Muscle layer of colon (tissue), 2 donors: Measurements from ENCODE around the gene RADIL.

ENCODE experiments used
- H3K27ac ChIP-seq: one replicate; pipeline ENCODE4 v1.7.0; 2013; ENCODE audit warnings: low read depth, mild to moderate bottlenecking, low read length, moderate library complexity
- H3K27me3 ChIP-seq, 2 donors: one replicate each; pipeline ENCODE4 v1.7.0; 2013; ENCODE audit warnings: low read length in 2 of 2, mild to moderate bottlenecking in 2 of 2; ENCODE audit not compliant: insufficient read depth in 2 of 2, control insufficient read depth in 1 of 2
- H3K36me3 ChIP-seq: one replicate; pipeline ENCODE4 v1.7.0; 2013; ENCODE audit warnings: mild to moderate bottlenecking, low read length; ENCODE audit not compliant: insufficient read depth
- H3K4me1 ChIP-seq: one replicate; pipeline ENCODE4 v1.7.0; 2013; ENCODE audit warnings: mild to moderate bottlenecking, low read length; ENCODE audit not compliant: insufficient read depth
- H3K4me3 ChIP-seq, 2 donors: one replicate each; pipeline ENCODE4 v1.7.0; 2013; ENCODE audit warnings: low read length in 2 of 2, low read depth in 1 of 2, mild to moderate bottlenecking in 1 of 2, moderate library complexity in 1 of 2
- H3K9ac ChIP-seq: one replicate; pipeline ENCODE4 v1.7.0; 2013; ENCODE audit warnings: low read length
- H3K9me3 ChIP-seq: one replicate; pipeline ENCODE4 v1.7.0; 2013; ENCODE audit warnings: mild to moderate bottlenecking, low read length
- donor health status: abdominal sarcoma.
- donor health status: Adenocarcinoma of cecum.

RADIL gene

DNA sequence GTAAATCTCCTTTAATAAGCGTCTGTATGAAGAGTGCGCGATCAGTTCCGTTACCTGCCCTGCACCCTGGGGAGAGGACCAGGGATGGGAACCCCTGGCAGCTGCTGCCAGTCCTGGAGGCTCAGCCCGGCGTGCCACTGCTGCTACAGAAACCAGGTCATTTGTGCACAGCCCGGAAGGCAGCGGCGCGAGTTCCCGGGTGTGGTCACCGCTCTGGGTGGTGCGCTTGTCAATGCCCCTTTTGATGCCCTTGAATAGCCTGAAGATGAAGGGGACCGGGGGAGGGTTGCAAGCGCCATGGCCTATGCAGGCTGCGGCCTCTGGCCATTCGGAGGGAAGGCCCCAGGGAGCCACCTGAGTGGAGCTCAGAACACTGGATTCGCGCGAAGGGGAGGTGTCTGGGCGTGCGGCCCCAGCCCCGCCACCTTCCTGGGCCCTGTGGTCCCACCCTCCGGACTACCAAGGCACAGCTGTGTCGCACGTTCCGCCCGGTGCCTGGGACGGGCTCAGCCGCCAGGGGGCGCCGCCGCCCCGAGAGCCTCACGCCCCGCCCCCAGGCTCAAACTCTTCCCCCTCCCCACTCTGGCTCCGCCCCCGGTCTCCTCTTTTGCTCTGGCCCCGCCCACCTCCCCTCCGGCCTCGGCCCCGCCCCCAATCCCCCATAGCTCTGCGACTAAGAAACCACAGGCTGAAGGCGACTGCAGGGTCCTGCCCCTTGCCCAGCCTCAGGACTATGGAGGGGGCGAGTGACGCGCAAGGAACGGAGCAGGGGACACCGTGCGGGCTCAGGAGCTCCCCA, 91.6 kb downstream of the RADIL start:
- no peaks in the 10 kb centered on the region for H3K9me3 ChIP-seq
- peaks cover 31% of the 10 kb centered on the region for H3K36me3 ChIP-seq
- no peaks in the 10 kb centered on the region for H3K27me3 ChIP-seq
- H3K4me1 ChIP-seq: no peaks in the 10 kb centered on the region
- peak overlapping the region; percentile 28 to 38 for H3K4me3 ChIP-seq
- H3K9ac ChIP-seq: no peak overlapping the region
- H3K27ac ChIP-seq: peak overlapping the region; percentile 49

DNA sequence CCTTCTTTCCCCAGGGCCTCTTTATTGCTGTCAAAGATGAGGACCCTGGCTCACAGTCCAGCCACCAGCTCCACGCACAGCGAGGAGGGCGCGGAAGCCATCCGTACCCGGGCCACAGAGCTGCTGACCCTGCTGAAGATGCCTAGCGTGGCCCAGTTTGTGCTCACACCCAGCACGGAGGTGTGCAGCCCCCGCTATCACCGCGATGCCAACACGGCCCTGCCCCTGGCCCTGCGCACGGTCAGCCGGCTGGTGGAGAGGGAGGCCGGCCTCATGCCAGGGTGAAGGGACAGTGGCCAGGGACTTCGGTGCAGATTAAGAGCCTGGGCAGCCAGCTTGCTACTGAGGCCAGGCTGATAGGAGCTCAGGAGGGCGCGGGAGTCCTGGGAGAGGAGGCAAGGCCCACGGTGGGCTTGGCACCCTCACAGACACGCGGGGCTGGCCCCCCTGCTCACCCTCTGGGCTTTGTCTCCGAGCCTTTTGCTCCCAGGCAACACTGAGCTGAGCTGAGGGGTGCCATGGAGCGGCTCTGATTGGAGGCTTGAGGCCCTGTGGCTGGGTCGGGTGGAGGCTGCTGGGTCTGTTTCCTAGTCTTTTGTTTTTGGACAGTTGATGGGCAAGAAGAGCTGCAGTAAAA, 92.3 kb downstream of the RADIL start:
- Histone ChIP-seq H3K27me3 (no peaks in the 10 kb centered on the region), H3K9me3 (no peaks in the 10 kb centered on the region), H3K27ac (no peak overlapping the region), H3K9ac (no peak overlapping the region), H3K4me3 (no peak overlapping the region), H3K4me1 (no peaks in the 10 kb centered on the region), H3K36me3 (peaks cover 31% of the 10 kb centered on the region)

DNA sequence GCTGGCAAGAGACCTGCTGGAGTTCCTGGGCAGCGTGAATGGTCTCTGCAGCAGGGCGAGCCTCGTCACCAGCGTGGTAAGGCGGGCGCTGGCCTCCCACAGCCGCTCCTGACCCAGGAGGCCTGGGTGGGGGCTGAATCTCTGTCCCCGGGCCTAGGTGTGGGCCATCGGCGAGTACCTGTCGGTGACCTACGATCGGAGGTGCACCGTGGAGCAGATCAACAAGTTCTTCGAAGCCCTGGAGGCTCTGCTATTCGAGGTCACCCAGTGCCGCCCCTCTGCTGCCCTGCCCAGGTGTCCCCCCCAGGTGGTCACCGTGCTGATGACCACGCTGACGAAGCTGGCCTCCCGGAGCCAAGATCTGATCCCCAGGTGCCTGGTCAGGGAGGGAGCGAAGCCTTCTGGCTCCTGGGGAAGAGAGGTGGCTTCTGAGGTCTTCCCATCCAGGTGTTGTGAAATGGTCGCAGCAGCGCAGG, 93.0 kb downstream of the RADIL start:
- H3K27ac ChIP-seq: no peak overlapping the region
- no peak overlapping the region for H3K9ac ChIP-seq
- no peaks in the 10 kb centered on the region for H3K4me1 ChIP-seq
- peaks cover 31% of the 10 kb centered on the region for H3K36me3 ChIP-seq
- H3K27me3 ChIP-seq: no peaks in the 10 kb centered on the region
- H3K4me3 ChIP-seq: no peak overlapping the region
- no peaks in the 10 kb centered on the region for H3K9me3 ChIP-seq

- Histone ChIP-seq H3K27me3 (no peaks in the 10 kb centered on the region), H3K36me3 (peaks cover 31% of the 10 kb centered on the region), H3K9me3 (no peaks in the 10 kb centered on the region), H3K27ac (no peak overlapping the region), H3K4me3 (no peak overlapping the region), H3K4me1 (no peaks in the 10 kb centered on the region), H3K9ac (no peak overlapping the region)
These were observed 93.4 kb downstream of the RADIL start for GRCh38 chr7:4790078-4790465.

DNA sequence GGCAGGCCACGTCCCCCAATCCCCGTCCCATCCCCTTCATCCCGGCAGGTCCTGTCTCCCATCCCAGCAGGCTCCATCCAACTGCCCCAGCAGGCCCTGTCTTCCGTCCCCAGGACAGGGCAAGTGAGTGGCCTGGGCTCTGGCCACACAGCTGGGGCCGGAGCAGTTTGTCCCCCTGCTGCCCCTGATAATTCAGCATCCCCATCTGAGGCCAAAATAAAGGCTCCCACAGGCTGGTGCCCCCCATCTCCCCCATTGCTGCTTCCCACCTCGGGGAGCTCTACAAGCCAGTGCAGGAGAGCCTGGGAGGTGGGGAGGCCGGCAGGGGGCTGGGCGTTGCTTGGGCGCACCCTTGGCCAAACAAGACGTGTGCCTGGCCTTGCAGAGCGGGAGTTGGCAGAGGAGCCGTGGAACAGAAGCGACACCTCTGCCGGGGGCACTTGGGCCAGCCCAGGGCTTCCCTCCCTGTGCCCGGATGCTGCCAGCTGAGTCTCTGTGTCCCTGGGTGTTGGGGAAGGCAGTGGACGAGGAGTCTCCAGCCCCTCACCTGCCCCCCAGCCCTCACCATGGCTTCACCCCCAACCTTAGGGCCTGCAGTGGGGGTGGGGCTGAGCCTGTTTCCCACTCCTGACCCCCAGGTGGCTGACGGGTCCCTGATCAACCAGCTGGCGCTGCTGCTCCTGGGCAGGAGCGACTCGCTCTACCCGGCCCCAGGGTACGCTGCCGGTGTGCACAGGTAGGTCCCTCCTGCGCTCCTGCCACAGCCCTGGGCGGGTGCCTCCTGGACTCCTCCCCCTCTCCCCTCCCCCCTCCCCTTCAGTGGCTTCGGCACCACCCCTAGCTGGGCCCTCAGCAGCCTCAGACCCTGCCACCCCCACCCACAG, 94.1 kb downstream of the RADIL start:
- Histone ChIP-seq H3K27ac (no peak overlapping the region), H3K27me3 (no peaks in the 10 kb centered on the region), H3K4me3 (no peak overlapping the region), H3K36me3 (peaks cover 31% of the 10 kb centered on the region), H3K9ac (no peak overlapping the region), H3K9me3 (no peaks in the 10 kb centered on the region), H3K4me1 (no peaks in the 10 kb centered on the region)

DNA sequence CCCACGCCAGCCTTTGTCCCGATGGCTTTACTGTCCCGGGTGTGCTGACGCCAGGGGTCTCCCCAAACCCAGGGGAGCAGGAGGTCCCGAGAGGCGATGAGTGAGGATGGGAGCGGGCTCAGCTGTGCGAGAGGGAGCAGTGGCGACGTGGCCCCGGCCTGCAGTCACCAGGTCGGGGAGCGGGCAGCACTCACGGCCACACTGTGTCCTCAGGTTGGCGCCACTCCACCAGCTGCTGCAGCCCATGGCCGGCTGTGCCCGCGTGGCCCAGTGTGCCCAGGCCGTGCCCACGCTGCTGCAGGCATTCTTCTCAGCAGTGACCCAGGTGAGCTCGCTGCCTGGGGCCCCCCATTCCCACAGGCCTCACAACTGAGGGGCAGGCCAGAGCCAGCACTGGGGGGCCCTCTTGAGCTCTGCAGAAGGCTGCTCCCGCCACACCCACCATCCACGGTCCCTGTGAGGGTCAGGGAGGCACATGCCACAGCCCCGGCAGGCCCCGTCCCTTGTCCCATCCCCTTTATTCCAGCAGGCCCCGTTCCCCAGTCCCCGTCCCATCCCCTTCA, 94.8 kb downstream of the RADIL start:
- Histone ChIP-seq H3K36me3 (peaks cover 31% of the 10 kb centered on the region), H3K4me3 (no peak overlapping the region), H3K9me3 (no peaks in the 10 kb centered on the region), H3K27ac (no peak overlapping the region), H3K27me3 (no peaks in the 10 kb centered on the region), H3K4me1 (no peaks in the 10 kb centered on the region), H3K9ac (no peak overlapping the region)

DNA sequence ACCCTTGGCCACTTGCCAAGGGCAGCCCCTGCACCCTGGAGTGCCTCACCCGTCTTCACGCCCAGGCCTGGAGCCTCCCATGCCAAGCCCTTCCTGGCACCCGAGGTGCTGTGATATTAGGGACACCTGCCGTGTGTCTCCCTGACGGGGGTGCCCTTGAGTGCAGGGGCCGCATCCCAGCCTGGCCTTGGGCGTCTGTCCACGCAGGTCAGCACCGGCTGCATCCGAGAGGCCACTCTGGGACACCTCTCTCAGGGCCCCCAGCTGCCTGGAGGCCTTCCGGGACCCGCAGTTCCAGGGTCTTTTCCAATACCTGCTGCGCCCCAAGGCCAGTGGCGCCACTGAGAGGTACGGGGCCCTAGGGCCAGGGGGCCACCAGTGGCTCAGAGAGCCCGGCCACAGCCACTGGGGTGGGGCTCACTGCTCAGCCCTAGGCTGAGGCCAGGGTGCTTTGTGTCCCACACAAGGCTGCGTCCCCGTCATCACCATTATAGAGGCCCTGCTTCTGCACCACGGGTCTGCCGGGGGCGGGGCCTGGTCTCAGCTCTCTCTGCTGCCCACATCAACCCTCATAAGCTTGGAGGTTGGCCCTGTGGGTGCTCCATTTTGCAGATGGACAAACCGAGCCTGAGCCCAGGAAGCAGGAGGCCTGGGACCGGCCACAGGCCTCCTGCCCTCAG, 95.4 kb downstream of the RADIL start:
- H3K4me1 ChIP-seq: no peaks in the 10 kb centered on the region
- no peaks in the 10 kb centered on the region for H3K9me3 ChIP-seq
- H3K4me3 ChIP-seq: no peak overlapping the region
- H3K9ac ChIP-seq: no peak overlapping the region
- H3K27me3 ChIP-seq: no peaks in the 10 kb centered on the region
- H3K36me3 ChIP-seq: peaks cover 33% of the 10 kb centered on the region
- no peak overlapping the region for H3K27ac ChIP-seq

DNA sequence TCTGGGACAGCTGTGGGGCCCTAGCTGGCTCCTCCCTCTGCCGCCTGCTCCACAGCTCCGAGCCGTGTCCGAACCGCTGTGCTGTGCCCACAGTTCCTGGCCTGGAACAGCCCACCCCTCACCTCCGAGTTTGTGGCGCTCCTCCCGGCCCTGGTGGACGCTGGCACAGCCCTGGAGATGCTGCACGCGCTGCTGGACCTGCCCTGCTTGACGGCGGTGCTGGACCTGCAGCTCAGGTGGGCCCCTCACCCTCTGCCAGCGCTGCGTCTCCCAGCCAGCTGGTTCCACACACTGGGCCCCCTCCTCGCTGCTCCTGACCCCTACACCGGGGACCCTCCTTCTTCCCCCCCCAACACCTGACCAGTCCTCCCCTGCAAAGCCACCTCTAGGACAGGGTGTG, 96.0 kb downstream of the RADIL start:
- no peak overlapping the region for H3K27ac ChIP-seq
- H3K9ac ChIP-seq: no peak overlapping the region
- H3K27me3 ChIP-seq: no peaks in the 10 kb centered on the region
- peaks cover 37% of the 10 kb centered on the region for H3K36me3 ChIP-seq
- no peaks in the 10 kb centered on the region for H3K9me3 ChIP-seq
- no peak overlapping the region for H3K4me3 ChIP-seq
- no peaks in the 10 kb centered on the region for H3K4me1 ChIP-seq

GRCh38 chr7:4786015-4786414, 97.5 kb downstream of the RADIL start:
- no peak overlapping the region for H3K27ac ChIP-seq
- H3K27me3 ChIP-seq: no peaks in the 10 kb centered on the region
- H3K4me3 ChIP-seq: no peak overlapping the region
- H3K9ac ChIP-seq: no peak overlapping the region
- no peaks in the 10 kb centered on the region for H3K9me3 ChIP-seq
- H3K4me1 ChIP-seq: no peaks in the 10 kb centered on the region
- H3K36me3 ChIP-seq: peaks cover 45% of the 10 kb centered on the region

DNA sequence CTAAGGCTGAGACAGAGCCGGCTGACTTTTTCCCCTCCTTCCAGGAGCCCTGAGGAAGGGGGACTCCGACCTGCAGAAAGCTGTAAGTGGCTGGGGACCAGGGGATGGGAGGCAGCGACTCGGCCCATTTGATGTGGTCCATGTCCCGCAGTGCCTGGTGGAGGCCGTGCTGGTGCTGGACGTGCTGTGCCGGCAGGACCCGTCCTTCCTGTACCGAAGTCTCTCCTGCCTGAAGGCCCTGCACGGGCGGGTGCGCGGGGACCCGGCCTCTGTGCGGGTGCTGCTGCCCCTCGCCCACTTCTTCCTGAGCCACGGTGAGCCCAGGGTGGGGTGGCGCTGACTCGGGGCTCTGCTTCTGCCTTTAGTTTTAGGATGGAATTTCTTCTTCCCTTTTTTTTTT, 98.1 kb downstream of the RADIL start:
- no peaks in the 10 kb centered on the region for H3K4me1 ChIP-seq
- H3K9me3 ChIP-seq: no peaks in the 10 kb centered on the region
- no peak overlapping the region for H3K27ac ChIP-seq
- H3K4me3 ChIP-seq: no peak overlapping the region
- no peaks in the 10 kb centered on the region for H3K27me3 ChIP-seq
- H3K9ac ChIP-seq: no peak overlapping the region
- H3K36me3 ChIP-seq: peaks cover 42% of the 10 kb centered on the region

- H3K4me1 ChIP-seq: no peaks in the 10 kb centered on the region
- H3K9me3 ChIP-seq: no peaks in the 10 kb centered on the region
- H3K36me3 ChIP-seq: peaks cover 38% of the 10 kb centered on the region
- H3K4me3 ChIP-seq: no peak overlapping the region
- no peak overlapping the region for H3K9ac ChIP-seq
- H3K27ac ChIP-seq: no peak overlapping the region
- no peaks in the 10 kb centered on the region for H3K27me3 ChIP-seq
These were observed 98.7 kb downstream of the RADIL start for GRCh38 chr7:4784799-4785198.
